Astrocyte of the cerebellum (primary cell): ENCODE results near the gene GRIP1.
A peak's percentile ranks its signal among the peaks of the same experiment; 100 is the strongest.

Experiments used
- DNase-seq: peaks from one replicate; pipeline ENCODE4 v3.0.0-alpha.2; 2011; ENCODE audit warnings: low read depth
- H3K4me3 ChIP-seq: 2 replicates; pipeline ENCODE4 v1.5.1; 2011; ENCODE audit warnings: mild to moderate bottlenecking, low read depth, low read length, moderate library complexity
- in situ Hi-C: cut with HindIII; loops from 2 replicates; pipeline ENCODE4 v1.10.0; 2017; ENCODE audit warnings: low sequenced_read_pairs
- TF ChIP-seq, protein P1 (sequence below): IDR thresholded peaks from 2 replicates; pipeline ENCODE4 v1.5.1; 2012; ENCODE audit warnings: low read length, low read depth, moderate library complexity, mild to moderate bottlenecking; ENCODE audit errors: missing control alignments

GRIP1 gene

DNA sequence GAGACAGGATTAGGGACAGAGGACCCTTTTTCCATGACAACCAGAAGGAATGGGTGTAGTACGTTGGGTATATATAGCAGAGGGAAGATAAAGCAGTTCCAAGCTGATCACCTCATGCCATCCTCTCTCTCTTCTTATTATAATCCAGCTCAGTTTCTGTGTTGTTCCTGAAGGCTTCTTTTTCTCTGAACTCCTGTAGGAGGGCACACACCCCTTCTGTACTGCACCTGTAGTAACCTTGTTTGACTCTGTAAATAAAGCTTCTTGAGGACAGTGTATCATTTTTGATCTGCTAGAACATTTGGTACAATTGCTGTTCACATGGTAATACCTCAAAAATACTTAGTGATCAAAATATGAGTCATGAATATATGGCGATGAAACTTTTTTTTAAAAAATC lies 343.1 kb downstream of the GRIP1 start:
- DNase-seq, result no peak
- H3K4me3 ChIP-seq, result no peak overlapping the region
- in situ Hi-C loops, result no loop called here
- TF ChIP-seq, protein P1, sequence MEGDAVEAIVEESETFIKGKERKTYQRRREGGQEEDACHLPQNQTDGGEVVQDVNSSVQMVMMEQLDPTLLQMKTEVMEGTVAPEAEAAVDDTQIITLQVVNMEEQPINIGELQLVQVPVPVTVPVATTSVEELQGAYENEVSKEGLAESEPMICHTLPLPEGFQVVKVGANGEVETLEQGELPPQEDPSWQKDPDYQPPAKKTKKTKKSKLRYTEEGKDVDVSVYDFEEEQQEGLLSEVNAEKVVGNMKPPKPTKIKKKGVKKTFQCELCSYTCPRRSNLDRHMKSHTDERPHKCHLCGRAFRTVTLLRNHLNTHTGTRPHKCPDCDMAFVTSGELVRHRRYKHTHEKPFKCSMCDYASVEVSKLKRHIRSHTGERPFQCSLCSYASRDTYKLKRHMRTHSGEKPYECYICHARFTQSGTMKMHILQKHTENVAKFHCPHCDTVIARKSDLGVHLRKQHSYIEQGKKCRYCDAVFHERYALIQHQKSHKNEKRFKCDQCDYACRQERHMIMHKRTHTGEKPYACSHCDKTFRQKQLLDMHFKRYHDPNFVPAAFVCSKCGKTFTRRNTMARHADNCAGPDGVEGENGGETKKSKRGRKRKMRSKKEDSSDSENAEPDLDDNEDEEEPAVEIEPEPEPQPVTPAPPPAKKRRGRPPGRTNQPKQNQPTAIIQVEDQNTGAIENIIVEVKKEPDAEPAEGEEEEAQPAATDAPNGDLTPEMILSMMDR, result no peak

DNA sequence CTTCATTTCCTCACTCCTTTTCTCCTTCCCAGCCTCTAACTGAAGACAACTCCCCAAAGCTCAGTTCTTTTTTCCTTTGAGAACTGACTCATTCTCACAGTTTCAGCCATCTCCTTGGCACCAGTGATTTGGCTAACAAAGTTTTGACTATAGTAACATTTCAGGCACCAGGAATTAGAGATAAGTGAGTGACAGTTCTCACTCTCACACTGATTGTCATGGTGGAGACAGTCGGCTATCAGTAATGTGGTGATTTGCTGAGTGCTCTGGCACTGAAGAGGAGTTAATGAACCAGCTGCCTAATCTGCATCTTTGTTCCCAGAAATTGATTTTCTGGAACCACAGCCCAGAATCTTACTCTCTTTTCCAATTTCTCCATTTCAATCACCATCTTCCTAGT lies 347.1 kb downstream of the GRIP1 start:
- TF ChIP-seq, protein P1, result no peak
- DNase-seq, result no peak
- in situ Hi-C loops, result no loop called here
- no peak overlapping the region for H3K4me3 ChIP-seq

DNA sequence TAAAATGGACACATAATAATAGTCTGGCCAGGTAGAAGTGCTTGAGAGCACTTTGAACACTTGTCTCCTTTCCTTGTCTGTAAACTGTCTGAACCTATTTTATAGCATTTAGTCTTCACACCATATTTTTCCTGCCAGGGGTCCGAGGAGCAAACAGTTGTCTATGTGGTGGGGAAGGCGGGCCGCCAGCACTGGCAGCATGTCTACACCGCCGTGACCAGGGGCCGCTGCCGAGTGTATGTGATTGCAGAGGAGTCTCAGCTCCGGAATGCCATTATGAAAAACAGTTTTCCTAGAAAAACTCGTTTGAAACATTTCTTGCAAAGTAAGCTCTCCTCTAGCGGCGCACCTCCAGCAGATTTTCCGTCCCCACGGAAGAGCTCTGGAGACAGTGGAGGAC lies 347.9 kb downstream of the GRIP1 start:
- TF ChIP-seq, protein P1, result no peak
- no peak for DNase-seq
- in situ Hi-C loops, result no loop called here
- no peak overlapping the region for H3K4me3 ChIP-seq

DNA sequence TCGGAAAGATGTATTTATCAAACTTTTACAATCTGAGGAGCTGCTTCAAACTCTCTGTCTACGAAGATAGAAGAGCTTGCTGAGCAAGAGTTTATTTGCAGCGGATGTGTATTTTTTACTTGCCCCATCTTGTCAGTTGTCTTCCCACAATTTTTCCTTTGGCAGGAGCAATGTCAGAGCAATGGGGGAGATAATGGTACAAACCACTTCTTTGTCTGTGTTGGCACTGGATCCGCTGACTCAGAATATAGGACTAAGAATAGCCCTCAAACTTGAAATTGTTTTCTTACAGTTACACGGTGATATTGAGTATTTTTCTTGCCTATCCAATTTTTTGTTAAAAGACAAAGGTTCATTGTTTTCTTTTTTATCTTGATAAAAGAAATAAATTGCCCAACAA lies 348.9 kb downstream of the GRIP1 start:
- no peak overlapping the region for H3K4me3 ChIP-seq
- in situ Hi-C loops, result no loop called here
- TF ChIP-seq, protein P1, result no peak
- peak; percentile 53 for DNase-seq

DNA sequence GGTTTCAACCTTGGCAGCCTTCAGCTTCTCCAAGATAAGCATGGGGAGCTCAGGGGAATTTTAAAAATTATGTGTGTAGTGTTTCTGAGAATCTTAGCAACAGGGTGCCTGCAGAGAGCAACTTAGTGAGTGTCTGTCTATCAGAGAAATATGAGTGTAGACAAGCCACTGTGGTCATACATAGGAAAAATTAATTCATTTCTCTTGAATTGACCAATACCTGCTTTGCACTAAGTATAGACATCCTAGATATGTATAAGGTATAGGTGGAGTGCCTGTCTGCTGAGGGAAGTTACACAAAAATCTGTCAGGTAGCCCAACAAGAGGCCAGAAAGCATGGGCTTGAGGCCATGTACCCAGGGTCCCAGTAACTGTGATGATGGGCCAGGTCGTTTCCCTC lies 355.9 kb downstream of the GRIP1 start:
- no peak overlapping the region for H3K4me3 ChIP-seq
- in situ Hi-C loops, result no loop called here
- TF ChIP-seq, protein P1, result no peak
- DNase-seq, result no peak

DNA sequence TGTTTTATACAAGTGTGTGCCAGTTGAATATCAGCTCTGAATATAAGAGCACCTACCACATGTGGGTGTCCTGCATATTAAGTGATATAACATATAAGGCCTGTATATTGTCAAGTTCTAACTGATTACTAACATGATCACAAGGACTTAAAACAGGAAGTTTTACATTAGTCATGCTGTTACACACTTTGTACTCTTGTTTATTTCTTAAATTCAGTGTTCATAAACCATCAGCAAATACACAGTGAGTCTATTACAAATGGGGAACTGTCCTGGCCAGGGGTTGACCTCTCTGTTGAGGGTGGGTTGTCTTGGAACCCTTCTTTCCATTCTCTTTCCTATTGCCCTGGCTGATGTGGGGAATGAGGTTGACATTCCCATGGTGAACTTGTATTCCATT lies 357.4 kb downstream of the GRIP1 start:
- no peak overlapping the region for H3K4me3 ChIP-seq
- in situ Hi-C loops, result no loop called here
- TF ChIP-seq, protein P1, result no peak
- DNase-seq, result no peak

DNA sequence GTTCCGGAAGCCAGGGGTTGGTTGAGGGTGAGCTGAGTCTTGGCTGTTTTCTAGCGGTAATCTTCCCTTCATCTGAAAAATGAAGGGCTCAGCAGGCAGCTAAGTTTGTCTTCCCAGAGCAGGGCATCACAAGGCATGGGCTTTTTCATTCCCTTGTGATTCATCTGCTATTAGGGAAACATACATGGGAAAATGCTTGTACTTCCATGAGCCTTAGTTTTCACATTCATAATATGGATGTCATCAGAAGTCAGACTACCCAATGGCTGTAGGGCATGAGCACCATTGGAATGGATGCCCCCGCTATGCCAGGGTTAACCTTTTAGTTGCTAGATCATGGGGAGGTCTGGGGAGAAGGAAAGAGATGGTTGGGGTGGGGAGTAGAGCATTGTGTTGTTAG lies 357.9 kb downstream of the GRIP1 start:
- in situ Hi-C loops, result no loop called here
- H3K4me3 ChIP-seq, result no peak overlapping the region
- no peak for DNase-seq
- TF ChIP-seq, protein P1, result no peak
